ENCODE measurements around the gene GAA.
A peak's percentile ranks its signal among the peaks of the same experiment; 100 is the strongest.

The GAA gene

DNA sequence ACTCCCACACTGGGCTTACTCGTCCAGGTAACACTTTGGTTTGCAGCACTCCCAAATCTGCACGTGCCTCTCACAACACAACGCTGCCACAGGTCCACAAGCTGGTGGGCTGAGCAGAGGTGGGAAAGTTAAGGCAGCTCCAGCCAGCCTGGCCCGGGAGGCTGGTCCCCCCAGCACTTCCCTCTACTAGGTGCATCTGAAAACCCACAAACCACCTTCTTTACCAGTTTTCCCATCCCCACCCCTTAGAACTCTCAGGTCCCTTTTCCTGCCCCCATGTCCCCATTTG lies 1.4 kb upstream of the GAA start:
- no peaks in the 10 kb centered on the region for H3K27me3 ChIP-seq
- H3K9me3 ChIP-seq: no peaks in the 10 kb centered on the region
- TF ChIP-seq, protein P1, sequence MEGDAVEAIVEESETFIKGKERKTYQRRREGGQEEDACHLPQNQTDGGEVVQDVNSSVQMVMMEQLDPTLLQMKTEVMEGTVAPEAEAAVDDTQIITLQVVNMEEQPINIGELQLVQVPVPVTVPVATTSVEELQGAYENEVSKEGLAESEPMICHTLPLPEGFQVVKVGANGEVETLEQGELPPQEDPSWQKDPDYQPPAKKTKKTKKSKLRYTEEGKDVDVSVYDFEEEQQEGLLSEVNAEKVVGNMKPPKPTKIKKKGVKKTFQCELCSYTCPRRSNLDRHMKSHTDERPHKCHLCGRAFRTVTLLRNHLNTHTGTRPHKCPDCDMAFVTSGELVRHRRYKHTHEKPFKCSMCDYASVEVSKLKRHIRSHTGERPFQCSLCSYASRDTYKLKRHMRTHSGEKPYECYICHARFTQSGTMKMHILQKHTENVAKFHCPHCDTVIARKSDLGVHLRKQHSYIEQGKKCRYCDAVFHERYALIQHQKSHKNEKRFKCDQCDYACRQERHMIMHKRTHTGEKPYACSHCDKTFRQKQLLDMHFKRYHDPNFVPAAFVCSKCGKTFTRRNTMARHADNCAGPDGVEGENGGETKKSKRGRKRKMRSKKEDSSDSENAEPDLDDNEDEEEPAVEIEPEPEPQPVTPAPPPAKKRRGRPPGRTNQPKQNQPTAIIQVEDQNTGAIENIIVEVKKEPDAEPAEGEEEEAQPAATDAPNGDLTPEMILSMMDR (IDR thresholded peaks at IDR 0.05; ENCODE audit: low read depth, low read length): no peak
- H3K36me3 ChIP-seq: no peaks in the 10 kb centered on the region
- DNase-seq: no peak
- H3K4me3 ChIP-seq (ENCODE audit: low read depth, low read length): no peak overlapping the region
- H3K4me1 ChIP-seq: peaks cover 3% of the 10 kb centered on the region

DNA sequence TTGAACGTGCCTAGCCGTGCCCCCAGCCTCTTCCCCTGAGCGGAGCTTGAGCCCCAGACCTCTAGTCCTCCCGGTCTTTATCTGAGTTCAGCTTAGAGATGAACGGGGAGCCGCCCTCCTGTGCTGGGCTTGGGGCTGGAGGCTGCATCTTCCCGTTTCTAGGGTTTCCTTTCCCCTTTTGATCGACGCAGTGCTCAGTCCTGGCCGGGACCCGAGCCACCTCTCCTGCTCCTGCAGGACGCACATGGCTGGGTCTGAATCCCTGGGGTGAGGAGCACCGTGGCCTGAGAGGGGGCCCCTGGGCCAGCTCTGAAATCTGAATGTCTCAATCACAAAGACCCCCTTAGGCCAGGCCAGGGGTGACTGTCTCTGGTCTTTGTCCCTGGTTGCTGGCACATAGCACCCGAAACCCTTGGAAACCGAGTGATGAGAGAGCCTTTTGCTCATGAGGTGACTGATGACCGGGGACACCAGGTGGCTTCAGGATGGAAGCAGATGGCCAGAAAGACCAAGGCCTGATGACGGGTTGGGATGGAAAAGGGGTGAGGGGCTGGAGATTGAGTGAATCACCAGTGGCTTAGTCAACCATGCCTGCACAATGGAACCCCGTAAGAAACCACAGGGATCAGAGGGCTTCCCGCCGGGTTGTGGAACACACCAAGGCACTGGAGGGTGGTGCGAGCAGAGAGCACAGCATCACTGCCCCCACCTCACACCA lies 724 bp downstream of the GAA start:
- Histone ChIP-seq H3K4me3 (ENCODE audit: low read depth, low read length) (peak overlapping the region; percentile 94), H3K36me3 (no peaks in the 10 kb centered on the region), H3K4me1 (peaks cover 9% of the 10 kb centered on the region), H3K9me3 (no peaks in the 10 kb centered on the region), H3K27me3 (no peaks in the 10 kb centered on the region)
- no peak for DNase-seq
- TF ChIP-seq, protein P1 (IDR thresholded peaks at IDR 0.05; ENCODE audit: low read depth, low read length): no peak

DNA sequence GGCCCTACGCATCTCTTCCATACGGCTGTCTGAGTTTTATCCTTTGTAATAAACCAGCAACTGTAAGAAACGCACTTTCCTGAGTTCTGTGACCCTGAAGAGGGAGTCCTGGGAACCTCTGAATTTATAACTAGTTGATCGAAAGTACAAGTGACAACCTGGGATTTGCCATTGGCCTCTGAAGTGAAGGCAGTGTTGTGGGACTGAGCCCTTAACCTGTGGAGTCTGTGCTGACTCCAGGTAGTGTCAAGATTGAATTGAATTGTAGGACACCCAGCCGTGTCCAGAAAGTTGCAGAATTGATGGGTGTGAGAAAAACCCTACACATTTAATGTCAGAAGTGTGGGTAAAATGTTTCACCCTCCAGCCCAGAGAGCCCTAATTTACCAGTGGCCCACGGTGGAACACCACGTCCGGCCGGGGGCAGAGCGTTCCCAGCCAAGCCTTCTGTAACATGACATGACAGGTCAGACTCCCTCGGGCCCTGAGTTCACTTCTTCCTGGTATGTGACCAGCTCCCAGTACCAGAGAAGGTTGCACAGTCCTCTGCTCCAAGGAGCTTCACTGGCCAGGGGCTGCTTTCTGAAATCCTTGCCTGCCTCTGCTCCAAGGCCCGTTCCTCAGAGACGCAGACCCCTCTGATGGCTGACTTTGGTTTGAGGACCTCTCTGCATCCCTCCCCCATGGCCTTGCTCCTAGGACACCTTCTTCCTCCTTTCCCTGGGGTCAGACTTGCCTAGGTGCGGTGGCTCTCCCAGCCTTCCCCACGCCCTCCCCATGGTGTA lies 1.5 kb downstream of the GAA start:
- Histone ChIP-seq H3K9me3 (no peaks in the 10 kb centered on the region), H3K36me3 (no peaks in the 10 kb centered on the region), H3K4me1 (peaks cover 9% of the 10 kb centered on the region), H3K4me3 (ENCODE audit: low read depth, low read length) (peak overlapping the region; percentile 94), H3K27me3 (no peaks in the 10 kb centered on the region)
- DNase-seq: no peak
- TF ChIP-seq, protein P1 (IDR thresholded peaks at IDR 0.05; ENCODE audit: low read depth, low read length): no peak

DNA sequence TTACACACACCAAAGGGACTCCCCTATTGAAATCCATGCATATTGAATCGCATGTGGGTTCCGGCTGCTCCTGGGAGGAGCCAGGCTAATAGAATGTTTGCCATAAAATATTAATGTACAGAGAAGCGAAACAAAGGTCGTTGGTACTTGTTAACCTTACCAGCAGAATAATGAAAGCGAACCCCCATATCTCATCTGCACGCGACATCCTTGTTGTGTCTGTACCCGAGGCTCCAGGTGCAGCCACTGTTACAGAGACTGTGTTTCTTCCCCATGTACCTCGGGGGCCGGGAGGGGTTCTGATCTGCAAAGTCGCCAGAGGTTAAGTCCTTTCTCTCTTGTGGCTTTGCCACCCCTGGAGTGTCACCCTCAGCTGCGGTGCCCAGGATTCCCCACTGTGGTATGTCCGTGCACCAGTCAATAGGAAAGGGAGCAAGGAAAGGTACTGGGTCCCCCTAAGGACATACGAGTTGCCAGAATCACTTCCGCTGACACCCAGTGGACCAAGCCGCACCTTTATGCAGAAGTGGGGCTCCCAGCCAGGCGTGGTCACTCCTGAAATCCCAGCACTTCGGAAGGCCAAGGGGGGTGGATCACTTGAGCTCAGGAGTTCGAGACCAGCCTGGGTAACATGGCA lies 2.2 kb downstream of the GAA start:
- Histone ChIP-seq H3K36me3 (no peaks in the 10 kb centered on the region), H3K9me3 (no peaks in the 10 kb centered on the region), H3K4me1 (peaks cover 9% of the 10 kb centered on the region), H3K27me3 (no peaks in the 10 kb centered on the region), H3K4me3 (ENCODE audit: low read depth, low read length) (no peak overlapping the region)
- DNase-seq: no peak
- TF ChIP-seq, protein P1 (IDR thresholded peaks at IDR 0.05; ENCODE audit: low read depth, low read length): no peak

DNA sequence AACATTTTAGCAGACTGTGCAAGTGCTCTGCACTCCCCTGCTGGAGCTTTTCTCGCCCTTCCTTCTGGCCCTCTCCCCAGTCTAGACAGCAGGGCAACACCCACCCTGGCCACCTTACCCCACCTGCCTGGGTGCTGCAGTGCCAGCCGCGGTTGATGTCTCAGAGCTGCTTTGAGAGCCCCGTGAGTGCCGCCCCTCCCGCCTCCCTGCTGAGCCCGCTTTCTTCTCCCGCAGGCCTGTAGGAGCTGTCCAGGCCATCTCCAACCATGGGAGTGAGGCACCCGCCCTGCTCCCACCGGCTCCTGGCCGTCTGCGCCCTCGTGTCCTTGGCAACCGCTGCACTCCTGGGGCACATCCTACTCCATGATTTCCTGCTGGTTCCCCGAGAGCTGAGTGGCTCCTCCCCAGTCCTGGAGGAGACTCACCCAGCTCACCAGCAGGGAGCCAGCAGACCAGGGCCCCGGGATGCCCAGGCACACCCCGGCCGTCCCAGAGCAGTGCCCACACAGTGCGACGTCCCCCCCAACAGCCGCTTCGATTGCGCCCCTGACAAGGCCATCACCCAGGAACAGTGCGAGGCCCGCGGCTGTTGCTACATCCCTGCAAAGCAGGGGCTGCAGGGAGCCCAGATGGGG lies 3.1 kb downstream of the GAA start:
- DNase-seq: peak; percentile 74
- 0 out of 2 replicates have a peak overlapping the region, but pooled peaks have one; percentile 14 for H3K4me3 ChIP-seq (ENCODE audit: low read depth, low read length)
- H3K27me3 ChIP-seq: no peaks in the 10 kb centered on the region
- H3K36me3 ChIP-seq: no peaks in the 10 kb centered on the region
- TF ChIP-seq, protein P1 (IDR thresholded peaks at IDR 0.05; ENCODE audit: low read depth, low read length): no peak
- H3K4me1 ChIP-seq: peaks cover 9% of the 10 kb centered on the region
- H3K9me3 ChIP-seq: no peaks in the 10 kb centered on the region

All from BE2C (cell line).